ENCODE data around the gene PTCHD4.

DNA sequence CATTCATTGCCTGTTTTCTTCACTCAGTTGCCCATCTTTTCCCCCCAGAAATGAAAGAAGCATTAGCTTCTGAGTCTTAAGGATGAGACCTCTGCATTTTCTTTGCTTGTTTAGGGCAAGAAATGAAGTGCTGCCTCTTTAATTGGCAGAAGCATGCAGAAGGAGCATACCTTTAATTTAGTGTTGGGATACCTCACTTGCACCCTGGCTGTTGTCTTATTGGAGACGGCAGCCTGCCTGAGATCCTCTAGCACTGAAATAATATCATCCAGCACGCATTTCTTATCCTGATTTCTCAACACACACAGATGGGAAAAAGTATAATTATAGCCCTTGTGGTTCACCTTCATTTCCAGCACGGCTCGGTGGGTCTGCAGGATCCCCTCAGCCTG lies 43.1 kb downstream of the PTCHD4 start:
- TF ChIP-seq, protein P1, sequence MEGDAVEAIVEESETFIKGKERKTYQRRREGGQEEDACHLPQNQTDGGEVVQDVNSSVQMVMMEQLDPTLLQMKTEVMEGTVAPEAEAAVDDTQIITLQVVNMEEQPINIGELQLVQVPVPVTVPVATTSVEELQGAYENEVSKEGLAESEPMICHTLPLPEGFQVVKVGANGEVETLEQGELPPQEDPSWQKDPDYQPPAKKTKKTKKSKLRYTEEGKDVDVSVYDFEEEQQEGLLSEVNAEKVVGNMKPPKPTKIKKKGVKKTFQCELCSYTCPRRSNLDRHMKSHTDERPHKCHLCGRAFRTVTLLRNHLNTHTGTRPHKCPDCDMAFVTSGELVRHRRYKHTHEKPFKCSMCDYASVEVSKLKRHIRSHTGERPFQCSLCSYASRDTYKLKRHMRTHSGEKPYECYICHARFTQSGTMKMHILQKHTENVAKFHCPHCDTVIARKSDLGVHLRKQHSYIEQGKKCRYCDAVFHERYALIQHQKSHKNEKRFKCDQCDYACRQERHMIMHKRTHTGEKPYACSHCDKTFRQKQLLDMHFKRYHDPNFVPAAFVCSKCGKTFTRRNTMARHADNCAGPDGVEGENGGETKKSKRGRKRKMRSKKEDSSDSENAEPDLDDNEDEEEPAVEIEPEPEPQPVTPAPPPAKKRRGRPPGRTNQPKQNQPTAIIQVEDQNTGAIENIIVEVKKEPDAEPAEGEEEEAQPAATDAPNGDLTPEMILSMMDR (IDR thresholded peaks at IDR 0.05; ENCODE audit: insufficient read depth, low read depth, low read length): no peak
- no peak for TF ChIP-seq EZH2 (IDR thresholded peaks at IDR 0.05; ENCODE audit: insufficient read depth, low read length)
